HL-60 (cell line): Measurements from ENCODE around the gene DMRTB1.

Experiments used
- CTCF ChIP-seq: IDR thresholded peaks from one replicate; pipeline ENCODE4 v1.5.1; 2011; ENCODE audit warnings: low read length, control low read depth, inconsistent platforms; ENCODE audit not compliant: insufficient read depth
- GABPA ChIP-seq: IDR thresholded peaks from 2 replicates; pipeline ENCODE4 v1.6.1; 2012; ENCODE audit warnings: low read depth
- POLR2AphosphoS5 ChIP-seq: IDR thresholded peaks from 2 replicates; pipeline ENCODE4 v1.6.1; 2012; ENCODE audit warnings: low read depth
- REST ChIP-seq: IDR thresholded peaks from 2 replicates; pipeline ENCODE4 v1.6.1; 2012; ENCODE audit warnings: low read depth; ENCODE audit not compliant: insufficient replicate concordance
- SPI1 ChIP-seq: IDR thresholded peaks from 2 replicates; pipeline ENCODE4 v1.6.1; 2012; ENCODE audit warnings: low read depth, mild to moderate bottlenecking, borderline replicate concordance

GRCh38 chr1:53508056-53508990, 49.1 kb downstream of the DMRTB1 start:
- TF ChIP-seq CTCF (no peak), REST (no peak), POLR2AphosphoS5 (no peak), GABPA (no peak), SPI1 (no peak)
